Effector CD8-positive, alpha-beta T cell (primary cell): Measurements from ENCODE around the gene TBL1X.

ENCODE experiments used
- DNase-seq: peaks from one replicate; lab custom pipeline; 2025; lab: John Stamatoyannopoulos, UW

Gene TBL1X

DNA sequence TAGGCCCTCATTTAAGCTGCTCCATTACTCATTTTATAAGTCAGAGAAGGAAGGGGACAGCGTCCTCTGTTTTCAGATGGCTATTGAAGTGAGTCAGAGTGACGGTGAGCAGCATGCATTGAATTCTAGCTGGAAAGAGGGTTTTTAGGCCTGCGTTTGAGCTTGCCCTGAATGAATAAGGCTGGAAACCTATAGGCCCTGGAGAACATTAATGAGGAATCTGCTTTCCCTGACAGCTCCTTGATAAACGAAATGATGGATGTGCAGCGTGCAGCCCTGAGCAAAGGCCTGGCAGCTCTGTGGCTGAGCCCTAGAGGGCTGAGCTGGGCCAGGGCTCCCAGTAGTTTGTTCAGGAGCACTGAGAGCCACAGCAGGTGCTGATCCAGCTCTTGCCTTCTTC is 33.4 kb downstream of the TBL1X start:
- DNase-seq: no peak

DNA sequence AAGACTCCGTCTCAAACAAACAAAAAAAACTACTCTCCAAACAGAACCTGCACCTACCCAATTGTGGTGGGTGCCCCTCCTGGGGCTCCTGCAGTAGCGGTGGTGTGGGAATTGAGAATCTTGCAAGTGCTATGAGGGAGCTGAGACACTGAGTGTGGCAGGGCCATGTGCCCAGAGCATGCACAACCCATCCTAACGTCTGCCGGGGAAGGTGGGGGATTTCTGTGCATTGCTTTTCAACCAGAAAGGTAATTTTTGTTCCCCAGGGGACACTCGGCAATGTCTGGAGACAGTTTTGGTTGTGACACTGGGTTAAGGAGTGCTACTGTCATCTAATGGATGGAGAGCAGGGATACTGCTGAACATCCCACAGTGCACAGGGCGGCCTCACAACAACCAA is 35.7 kb downstream of the TBL1X start:
- no peak for DNase-seq

DNA sequence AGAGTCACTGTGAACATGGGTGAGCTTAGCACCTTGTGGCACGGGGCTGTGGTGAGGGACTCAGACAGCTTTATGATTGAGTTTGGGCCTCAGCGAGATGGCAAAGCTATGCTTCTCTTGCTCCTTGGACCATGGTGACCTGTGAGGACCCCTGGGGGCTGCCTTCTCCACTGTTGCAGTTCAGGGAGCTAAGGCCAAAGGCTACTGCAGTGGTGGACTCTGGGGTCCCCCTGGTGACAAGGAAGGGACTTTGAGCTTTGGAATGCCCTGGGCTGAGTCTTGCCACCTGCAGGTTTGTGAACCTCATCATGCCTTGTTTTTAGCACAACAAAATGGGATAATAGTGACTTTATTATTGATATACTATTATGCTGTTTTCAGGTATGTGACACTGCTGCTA is 36.5 kb downstream of the TBL1X start:
- no peak for DNase-seq

DNA sequence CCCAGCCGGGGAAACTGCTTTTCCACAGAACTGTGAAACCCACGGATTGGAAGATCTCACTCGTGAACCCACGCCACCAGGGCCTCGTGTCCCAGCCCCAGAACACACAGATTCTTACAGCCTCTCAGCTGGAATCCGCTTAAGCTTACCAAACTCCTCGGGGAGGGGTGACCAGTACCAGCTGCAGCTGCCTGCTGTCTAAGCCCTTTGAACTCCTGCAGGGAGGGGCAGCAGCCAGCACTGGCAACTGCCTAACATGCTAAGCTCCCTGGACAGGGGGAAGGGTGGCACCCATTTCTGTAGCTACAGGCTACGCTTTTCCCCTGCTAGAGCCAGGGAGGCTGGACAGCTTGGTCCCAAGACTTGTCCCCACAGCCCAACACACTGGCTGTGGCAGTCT is 38.4 kb downstream of the TBL1X start:
- DNase-seq: no peak

DNA sequence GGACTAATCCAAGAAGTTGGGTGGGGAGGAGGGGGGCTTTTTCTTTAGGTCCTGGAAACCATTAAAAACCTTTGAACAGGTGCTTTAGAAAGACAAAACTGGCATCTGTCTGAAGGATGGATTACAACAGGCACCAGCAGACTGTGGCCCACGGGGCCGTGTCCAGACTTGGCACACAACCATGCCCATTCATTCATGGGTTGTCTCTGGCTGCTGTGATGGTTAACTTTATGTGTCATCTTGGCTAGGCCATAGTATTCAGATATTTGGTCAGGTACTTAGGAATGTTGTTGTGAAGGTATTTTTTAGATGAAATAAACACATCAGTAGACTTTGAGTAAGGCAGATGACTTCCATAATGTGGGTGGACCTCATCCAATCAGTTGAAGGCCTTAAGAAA is 45.5 kb downstream of the TBL1X start:
- DNase-seq: no peak

DNA sequence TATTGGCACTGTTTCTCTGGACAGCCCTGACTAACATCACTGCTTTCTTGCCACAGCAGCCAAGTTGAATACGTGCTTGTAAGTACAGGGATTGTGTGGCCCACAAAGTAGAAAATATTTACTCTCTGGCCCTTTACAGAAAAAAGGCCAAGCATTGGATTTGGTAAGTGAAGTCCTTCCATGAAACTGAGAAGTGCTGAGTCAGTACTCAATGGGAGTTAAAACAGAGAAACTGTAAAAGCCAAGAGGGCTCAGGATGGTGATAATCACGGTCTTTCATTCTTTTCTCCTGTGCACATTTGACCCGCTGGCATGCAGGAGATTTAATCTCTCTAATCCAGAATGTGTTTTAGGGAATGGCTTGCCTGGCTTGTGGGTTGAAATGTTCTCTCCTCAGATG is 46.1 kb downstream of the TBL1X start:
- no peak for DNase-seq

DNA sequence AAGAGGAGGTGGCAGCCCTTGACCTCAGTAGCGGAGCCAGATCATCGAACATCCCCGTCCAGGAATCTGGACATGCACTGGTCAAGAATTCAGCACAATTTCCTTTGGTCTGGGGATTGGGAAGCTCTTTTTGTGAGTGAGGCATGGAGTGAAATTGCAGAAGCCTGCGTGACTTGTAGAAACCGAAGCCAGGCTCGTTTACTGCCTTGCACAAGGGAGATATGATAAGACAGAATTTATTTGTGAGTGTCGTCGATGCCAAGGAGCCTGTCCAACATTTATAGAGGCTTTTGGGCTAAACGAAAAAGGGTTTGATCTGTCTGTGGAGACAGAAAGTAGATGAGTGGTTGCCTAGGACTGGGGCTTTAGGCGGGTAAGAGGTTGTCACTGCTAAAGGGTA is 50.6 kb downstream of the TBL1X start:
- DNase-seq: no peak

DNA sequence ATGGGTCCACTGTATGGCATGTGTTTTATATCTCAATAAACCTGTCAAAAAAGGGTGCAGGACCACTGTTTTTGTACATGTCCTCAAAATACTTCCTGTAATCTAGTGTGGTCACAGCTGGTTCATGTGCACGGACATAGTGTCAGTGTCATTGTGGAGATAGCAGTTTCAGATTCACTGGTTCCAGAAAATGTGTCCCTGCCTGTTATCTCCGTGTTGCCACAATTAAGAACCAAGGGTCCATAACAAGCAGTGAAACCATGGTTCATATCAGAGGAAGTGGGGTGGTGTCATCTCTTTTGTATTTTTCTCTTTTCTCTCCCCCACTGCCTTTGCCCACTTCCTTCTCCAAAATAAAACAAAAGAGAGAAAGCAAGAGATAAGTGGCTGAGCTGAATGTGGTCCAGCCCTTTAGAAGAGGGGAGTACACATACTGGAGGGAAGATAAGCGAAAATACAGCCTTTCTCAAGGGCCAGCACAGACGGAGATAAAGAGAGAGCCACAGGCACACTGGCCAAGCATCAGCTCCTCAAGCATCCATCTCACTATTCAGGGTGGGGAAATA is 51.2 kb downstream of the TBL1X start:
- no peak for DNase-seq

DNA sequence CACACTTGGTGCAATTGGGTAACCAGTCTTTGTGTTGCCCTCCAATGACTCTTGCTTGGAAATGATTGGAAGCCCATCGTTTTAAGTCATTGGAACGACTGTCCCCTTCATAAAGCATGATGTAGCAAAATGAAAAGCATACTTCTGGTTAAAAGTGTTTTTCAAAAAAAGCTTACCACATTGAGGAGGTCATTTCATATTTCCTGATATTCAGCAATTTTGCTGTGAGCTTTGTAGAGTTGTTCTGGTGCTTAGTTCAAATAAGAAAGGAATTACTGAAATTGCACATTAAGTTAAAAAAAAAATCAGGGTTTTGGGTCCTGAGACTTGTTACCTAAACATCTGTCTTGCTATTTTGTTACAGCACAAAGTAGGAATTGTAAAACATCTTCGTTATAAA is 51.8 kb downstream of the TBL1X start:
- no peak for DNase-seq

DNA sequence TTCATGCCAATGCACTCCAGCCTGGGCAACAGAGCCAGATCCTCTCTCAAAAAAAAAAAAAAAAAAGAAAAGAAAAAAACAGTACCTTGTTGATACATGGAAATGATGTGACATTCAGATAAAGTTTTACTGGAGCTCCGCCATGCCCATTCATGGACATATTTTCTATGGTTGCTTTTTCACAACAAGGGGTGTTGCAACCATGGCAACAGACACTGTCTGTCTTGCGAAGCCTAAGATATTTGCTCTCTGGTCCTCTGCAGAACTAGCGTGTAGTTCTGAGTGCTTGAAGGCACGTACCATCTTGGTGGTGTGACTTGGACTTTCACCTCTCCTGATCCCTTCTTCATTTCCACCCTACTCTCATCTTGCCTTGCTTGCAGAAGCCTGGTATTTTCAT is 53.2 kb downstream of the TBL1X start:
- DNase-seq: no peak

DNA sequence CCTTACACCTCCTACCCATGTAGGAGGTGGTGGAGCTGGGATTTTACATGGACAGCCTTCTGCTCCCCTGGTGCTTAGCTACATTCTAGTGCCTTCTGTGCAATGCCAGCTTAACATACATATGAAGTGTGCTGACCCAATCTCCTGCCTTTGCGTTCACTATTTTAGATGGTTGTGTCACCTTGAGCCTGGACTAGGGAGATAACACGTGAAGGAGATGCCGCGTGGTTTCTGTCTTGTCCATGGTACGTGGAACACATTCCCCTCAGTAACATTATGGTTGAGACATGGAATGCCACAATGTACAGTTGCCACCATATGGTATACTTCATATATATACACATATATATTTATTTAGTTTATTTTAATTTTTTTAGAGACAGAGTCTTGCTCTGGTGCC is 54.0 kb downstream of the TBL1X start:
- no peak for DNase-seq

DNA sequence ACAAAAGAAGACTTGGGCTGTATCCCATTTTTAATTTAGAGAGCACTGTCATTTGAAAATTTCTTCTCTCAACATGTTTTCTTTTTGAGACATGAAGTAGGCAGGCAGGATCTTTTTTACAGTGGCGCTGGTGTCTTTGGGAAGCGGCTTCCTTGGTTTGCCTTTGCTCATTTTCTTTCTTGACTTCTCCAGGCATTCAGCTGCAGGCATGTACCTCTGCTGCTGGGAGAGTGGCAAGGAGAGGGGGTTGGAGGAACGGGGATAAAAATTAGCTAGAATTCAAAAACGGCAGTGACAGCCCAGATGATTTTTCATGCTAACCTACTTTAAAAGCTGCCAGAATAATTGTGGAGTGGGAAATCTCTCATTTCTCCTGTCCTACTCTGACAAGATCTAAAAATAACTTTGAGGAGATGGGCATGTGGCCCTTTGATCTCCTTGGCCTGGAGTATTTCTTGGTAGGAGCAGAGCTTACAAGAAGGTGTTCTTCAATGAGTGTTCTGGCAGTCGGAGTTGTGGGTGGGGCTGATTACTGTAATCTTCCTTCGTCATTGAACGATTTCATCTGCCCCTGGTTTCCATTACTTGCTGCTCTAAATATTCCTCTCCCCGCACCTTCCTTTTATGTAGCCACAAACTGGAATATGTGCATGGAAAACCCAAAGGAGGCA is 54.8 kb downstream of the TBL1X start:
- DNase-seq: no peak

DNA sequence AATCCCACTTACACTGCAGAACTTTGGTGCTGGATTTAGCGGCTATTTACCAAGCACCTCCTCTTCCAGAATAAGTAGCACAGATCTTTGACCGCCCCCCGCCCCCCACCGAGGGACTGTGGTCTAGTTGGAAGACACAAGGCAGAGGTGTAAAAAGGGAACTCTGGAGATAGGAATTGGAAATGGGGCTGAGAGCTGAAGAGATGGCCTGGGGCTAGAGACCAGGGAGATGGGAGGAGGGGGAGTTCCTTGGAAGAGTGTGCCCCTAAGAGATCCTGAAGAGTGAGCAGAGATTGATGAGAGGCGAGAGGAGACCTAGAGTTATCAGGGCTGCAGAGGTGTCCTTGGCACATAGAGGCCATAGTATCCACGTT is 55.3 kb downstream of the TBL1X start:
- no peak for DNase-seq

DNA sequence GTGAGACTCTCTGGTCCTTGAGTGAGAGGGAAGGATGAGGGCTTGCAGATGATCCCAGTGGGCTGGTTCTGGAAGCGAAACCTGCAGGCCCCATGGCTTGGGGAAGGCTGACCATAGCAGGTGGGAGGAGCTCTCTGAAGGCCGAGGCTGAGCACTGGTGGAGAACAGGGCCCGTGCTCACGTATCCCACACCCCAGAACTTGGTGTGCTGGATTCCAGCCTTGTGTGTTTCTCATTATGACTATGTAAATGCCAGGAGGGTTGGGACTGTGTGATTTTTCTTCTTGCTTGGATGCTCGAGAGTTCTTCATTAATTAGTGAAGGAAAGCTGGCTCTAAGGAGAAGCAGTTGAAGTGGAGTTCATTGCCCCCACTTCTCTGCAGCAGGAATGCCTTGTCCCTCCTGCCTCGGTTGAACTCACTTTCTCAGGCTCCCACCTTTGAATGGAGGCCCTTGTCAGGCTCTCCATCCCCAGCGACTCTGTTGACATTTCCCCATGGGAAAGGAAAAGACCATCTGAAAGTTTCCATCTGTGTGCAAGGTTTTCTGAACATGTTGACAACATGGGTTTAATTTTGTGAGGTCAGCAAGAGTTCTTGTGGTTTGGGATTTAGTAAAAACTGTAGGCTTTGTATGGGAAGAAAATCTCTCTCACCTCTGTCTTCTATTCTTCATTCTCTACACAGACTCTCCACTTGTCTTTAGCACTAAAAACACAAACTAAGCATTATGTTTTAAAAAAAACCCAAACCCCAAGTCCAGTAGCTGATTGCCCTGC is 57.7 kb downstream of the TBL1X start:
- DNase-seq: no peak

DNA sequence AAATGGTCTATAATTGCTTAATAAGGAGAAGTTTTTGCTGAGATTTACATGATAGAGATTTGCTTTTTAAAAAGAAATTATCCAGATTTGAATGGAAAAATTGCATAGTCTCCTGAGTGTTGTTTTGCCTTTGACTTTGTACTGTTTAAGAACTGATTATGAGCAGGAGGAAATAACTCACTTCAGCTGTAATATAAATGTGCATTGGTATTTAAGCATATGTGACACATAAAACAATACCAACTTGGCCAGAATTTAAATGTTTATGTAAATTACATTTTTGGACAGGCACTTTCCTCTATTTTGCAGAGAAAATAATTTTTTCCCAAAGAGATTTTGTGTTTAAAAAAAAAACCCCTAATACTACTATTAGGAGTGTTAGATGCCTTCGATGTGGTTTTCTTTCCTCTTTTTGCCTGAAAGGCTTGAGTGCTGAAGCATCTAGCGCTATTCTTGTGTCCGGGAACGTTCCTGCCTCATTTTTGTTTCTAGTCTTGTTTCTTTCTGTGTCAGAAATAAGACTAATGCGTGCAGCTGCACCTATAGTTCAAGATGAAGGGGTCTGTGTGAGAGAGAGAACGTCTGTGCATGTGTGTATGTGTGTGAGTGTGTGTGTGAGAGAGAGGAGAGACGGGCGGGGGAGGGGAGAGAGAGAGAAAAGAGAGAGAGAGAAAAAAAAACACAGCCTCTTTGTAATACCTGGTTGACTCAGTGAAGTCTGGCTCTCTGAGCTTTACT is 60.8 kb downstream of the TBL1X start:
- no peak for DNase-seq

DNA sequence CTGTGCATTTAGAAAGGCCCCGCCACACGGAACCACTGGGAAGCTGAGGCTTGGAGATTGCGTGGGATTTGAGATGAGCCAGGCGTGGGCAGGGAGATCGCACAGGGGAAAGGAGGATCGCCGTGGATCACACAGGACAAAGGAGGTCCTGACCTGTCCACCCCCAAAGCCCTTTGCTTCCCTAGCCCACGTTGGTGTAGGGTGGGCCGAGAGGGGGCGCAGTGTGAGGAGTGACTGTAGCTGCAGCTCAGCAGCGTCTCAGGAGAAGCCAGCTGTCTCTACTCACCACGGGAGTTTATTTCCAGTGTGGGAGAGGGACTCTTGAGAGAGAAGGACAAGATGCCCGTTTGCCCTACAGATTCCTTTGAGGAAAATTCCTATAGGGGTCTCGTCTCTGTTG is 62.1 kb downstream of the TBL1X start:
- no peak for DNase-seq

DNA sequence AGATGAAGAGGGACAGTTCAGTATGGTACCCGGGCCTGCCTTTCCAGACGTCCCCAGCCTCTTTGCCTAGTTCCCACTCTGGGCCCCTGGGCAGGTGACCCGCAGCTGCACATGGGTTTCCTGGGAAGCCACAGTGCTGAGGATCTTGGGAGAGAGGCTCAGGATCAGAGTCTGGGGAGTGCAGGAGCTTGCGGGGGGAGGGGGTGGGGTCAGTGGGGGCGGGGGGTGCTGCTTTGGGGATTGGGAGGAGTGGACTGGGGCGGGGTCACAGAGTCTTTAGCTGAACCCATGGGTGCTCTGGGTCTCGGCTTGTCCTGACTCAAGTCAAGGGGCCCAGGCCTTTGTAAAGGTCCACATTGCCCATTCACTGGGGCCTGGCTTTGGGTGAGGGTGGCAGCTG is 63.6 kb downstream of the TBL1X start:
- DNase-seq: no peak

DNA sequence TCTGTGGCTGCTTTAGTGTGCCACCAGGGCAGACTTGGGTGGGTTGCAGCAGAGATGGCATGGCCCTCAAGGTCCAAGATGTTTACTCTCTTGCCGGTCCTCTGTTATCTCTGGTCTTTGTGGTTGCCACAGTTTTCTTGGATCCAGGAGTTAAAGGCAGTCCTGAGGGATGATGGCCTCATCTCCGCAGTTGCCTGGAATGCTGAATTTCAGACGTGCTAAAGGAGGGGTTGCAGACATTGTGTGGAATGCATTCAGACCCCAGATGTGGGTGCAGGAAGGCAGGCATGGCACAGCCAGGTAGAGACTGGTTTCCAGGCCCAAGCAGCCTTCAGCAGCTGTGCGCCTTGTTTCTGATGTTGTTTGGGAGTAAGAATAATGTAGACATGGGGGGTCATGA is 64.4 kb downstream of the TBL1X start:
- no peak for DNase-seq

DNA sequence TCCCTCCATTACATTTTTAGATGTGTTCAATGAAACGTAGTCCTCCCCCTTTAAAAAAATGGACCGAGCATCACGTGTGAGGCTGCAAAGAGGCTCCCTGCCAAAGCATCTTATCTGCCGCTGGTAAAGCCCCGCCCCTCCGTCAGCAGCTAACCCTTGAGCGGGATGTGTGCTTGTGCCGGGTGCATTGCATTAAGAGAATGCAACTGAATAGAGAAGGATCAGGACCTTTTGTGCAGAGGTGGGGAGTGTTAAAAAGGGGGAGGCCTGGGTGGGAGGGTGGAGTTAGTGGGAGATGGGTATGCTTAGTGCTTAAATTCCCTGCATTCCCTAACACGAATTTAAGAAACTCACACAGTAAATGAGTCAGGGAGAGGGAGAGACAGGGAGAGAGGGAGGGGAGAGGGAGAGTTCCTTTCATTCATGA is 66.0 kb downstream of the TBL1X start:
- peak; percentile 7 for DNase-seq

DNA sequence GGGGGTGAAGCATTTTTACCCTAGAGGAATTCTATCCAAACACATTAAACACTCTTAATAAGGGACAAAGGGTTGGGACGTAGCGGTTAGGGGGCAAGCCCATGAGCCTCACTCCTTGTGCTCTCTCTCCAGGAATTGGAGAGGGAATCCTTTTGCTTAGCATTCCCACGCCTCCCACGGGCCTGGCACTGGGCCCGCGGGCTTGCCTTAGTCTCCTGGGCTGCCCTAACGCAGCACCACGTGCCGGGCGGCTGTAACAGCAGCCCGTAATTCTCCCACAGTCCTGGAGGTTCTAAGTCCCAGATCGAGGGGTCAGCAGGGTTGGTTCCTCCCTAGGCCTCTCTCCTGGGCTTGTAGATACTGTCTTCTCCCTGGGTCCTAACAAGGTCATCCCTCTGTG is 67.5 kb downstream of the TBL1X start:
- DNase-seq: no peak

DNA sequence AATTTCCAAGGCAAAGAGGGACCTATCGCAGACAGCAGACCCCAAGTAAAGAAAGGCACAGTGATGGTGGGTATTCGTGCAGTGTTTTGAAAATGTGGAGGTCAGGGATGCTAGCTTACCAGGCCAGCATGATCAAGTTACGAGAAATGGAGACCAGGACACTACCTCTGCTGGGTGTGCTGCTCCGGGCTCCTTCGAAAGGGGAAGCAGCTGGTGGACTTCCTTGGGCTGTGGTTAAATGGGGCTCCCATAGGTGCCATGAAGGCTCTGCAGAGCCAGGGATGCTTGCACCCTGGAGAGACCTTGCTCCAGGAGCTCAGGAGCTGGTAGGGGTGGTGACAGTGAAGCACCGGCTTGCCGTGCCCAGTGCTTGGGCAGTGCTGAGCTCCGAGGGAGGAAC is 68.8 kb downstream of the TBL1X start:
- no peak for DNase-seq

DNA sequence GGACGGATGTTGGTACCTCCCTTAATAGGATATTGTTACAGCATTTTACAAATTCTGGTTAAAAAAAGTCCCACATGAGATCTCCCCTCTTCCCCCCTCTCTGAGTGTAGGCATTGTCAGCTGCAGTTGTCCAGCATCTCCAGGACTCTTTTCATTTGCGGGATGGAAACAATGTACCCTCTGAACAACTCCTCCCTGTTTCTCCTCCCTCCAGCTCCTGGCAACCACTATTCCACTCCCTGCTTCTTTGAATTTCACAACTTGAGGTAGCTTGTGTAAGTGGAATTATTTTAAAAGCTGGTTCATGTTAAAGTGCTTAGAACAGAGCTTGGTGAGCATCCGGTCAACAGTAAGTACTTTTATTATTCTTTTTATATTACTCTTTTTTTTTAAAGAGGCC is 69.8 kb downstream of the TBL1X start:
- DNase-seq: no peak

DNA sequence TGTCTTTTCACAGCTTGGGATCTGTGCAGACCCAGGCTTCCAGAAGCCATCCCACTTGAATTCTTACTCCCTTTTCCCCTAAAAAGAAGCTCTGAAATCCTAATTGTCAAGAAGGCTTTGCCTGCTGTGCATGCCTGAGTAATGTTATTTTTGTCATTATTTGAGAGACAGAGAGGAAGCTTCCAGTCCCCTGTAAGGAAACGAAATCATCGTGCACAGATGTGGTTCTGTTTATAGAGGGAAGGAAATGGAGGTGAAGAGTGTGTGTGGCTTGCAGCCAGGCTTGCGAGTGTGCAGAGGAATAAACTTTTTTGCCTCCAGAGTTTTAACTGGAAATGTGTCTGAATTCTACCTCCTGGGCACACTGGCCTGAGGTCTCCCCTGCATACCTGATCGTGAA is 70.2 kb downstream of the TBL1X start:
- no peak for DNase-seq
